Measurements from ENCODE around the gene SYNPO.
A peak's percentile ranks its signal among the peaks of the same experiment; 100 is the strongest.

SYNPO gene

GRCh38 chr5:150642567-150642927, 2.1 kb downstream of the SYNPO start:
- no peak for DNase-seq (ENCODE audit: low spot score)

DNA sequence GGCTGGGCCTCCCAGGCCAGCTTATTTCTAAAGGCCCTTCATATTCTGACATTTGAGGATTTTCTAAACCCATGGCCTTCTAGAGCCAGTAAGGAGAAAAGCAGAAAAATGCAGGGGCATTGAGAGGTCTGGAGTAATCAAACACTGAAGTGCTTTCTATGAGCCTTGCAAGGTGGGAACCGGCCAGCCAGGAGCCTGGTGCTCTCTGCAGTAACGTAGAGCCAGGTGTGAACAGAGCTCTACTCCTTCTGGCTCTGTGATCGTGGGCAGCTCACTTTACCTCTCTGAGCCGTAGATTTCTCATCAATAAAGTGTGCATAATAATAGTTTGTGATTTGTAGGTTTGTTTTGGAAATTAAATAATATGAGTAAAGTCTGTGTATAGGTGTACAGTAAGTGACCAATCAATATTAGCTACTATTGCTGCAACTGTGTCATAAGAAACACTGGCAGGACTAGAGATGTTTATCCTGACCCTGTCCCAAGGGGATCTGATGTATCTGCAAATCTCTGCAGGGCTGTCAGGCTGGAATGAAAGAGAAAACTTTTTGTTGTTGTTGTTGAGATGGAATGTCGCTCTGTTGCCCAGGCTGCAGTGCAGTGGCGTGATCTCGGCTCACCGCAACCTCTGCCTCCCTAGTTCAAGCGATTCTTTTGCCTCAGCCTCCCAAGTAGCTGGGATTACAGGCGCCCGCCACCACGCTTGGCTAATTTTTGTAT, 2.7 kb downstream of the SYNPO start:
- DNase-seq (ENCODE audit: low spot score) = no peak

- no peak for DNase-seq (ENCODE audit: low spot score)
These were observed 3.6 kb downstream of the SYNPO start for GRCh38 chr5:150644058-150644457.

DNA sequence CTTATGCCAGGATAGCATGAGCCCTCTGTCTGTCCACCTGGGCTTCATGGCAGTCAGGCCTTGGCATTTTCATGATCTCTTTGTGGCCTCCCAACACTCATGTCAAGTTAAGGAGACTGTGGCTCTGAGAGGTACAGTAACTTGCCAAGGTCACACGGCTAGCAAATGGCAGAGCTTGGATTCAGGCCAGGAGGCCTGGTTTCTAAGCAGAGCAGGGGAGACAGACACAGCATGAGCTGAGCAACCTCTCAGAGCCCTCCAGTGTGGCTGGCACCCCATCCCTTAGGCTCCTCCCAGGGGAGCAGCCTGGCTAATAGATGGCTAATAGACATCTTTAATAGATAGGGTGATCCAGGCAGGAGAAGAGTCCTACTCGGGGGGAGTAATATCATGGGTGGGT, 4.1 kb downstream of the SYNPO start:
- no peak for DNase-seq (ENCODE audit: low spot score)

DNA sequence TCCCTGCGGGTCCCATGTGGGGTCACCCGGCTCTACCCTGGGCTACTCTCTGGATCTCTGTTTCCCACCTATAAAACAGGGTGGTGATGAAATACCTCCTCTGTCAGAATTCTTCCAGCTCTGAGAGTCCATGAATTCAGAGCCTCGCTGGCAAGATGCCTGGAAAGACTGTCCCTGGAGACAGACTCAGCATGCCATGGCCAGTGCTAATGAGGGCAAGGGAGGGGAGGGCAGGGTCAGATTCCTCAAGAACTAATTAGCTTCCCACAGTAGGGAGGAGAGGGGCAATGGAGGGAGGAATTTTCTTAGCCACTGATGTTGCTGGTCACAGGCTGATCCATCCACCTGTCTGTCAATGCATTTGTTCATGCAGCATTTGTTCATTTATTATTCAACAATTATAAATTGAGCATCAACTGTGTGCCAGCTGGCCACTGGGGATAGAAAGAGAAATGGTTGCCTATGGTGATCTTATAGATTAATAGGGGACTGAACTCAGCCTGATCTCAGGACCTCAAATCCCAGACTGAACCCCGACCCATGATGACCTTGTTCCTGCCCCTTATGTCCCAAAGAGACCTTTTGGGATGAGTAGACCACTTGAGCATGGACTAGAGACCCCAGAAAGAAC, 4.7 kb downstream of the SYNPO start:
- no peak for DNase-seq (ENCODE audit: low spot score)

DNA sequence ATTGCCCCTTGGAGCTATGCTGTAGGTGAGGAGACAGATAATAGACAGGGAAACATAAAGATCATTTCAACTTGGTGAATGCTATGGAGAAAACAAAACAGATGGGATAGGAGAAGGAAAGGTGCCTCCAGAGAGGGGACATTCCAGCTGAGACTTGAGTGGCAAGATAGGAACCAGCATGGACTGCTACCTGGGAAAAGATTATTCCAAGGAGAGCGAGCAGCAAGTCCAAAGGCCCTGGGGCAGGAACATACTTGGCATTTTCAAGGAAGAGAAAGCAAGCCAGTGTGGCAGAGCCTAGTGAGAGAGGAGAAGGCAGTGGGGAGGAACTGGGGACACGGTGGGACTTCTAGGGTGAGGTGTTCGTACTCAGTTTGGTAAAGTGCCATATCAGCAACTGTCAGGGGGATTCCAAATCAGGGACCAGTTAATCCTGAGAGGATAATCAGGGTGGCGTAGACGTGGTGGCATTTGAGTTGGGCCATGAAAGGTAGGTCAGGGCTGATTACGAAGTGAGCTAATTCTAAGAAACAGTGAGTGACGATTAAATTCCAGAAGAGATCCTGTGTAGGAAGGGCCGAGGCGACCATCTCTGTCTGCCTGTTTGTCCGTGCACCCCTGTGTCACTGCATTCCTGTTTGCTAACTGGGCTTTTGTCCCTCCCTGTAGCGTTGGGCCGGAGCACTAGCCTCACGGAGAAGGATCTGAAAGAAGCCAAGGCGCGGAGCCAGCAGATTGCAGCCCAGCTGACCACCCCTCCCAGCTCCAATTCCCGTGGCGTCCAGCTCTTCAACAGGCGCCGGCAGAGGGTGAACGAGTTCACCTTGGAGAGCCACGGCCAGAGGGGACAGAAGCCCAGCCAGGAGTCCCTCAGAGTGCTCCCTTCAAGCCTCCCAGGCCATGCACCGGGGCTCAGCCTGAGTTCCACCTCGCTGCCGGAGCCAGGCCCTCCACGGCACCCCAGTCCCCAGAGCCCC, 7.1 kb downstream of the SYNPO start:
- DNase-seq (ENCODE audit: low spot score) = no peak

GRCh38 chr5:150648294-150649107, 8.0 kb downstream of the SYNPO start:
- DNase-seq (ENCODE audit: low spot score) = no peak

DNA sequence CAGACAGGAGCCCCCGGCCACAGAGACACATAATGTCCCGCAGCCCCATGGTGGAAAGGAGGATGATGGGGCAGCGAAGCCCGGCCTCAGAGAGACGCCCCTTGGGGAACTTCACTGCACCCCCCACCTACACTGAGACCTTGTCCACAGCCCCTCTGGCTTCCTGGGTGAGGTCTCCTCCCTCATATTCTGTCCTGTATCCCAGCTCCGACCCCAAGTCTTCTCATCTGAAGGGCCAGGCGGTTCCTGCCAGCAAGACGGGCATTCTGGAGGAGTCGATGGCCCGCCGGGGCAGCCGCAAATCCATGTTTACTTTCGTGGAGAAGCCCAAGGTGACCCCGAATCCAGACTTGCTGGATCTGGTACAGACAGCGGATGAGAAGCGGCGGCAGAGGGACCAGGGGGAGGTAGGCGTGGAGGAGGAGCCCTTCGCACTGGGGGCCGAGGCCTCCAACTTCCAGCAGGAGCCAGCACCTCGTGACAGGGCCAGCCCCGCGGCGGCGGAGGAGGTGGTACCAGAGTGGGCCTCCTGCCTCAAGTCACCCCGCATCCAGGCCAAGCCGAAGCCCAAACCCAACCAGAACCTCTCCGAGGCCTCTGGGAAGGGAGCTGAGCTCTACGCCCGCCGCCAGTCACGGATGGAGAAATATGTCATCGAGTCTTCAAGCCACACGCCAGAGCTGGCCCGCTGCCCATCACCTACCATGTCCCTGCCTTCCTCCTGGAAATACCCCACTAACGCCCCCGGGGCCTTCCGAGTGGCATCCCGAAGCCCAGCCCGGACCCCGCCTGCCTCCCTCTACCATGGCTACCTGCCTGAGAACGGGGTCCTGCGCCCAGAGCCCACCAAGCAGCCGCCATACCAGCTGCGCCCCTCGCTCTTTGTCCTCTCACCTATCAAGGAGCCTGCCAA, 8.9 kb downstream of the SYNPO start:
- no peak for DNase-seq (ENCODE audit: low spot score)

DNA sequence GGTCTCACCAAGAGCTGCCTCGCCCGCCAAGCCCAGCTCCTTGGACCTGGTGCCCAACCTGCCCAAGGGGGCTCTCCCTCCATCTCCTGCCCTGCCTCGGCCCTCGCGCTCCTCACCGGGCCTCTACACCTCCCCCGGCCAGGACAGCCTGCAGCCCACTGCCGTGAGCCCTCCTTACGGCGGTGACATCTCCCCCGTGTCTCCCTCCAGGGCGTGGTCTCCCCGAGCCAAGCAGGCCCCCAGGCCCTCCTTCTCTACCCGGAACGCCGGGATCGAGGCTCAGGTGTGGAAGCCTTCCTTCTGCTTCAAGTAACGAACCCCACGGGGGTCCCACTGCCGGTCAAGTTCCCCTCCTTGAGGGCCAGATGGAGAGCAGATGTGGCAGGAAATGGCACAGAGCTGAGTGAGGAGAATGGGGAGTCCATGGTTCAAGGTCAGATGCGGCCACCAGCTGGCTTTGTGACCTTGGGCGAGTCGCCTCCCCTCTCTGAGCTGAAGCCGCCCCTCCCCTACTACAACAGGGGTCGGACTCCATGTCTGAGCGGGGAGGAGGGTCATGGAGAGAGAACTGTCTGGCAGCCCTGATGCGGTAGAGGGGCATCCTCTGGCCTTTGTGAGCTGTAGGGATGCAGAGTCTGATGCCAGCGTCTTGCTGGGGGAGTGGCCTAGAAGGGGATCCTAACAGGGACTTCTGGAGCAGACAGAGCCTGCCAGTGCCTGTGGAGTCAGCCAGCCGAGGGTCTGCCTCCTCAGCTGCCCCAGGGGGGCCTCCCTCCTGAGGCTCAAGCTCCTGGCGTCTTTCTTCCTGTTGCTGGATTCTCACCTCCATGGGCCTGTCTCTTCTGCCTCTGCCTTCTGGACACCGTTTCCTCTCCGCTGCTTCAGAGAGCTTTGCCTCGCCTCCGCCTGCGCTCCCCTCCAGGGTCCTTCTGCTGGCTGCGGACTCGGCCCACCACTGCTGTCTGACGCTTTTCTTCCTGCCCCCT, 9.9 kb downstream of the SYNPO start:
- no peak for DNase-seq (ENCODE audit: low spot score)

DNA sequence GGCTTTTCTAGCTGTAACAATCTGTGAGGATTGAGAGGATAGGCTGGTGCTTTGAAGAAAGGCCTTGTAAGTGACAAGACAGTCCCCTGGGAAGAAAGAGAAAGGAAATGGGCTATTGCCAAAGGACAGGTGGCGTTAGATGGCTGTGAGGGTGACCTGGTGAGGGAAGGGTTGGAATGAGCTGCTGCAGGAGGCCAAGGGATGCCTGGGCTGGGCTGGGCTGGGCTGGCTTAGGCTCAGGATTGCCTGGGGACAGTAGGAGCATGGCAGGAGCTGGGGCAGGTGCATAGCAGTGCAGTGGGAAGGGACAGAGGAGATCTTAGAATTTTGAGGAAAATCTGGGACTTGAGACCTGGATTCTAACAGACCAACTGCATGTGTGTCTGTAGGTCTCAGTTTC, 10.9 kb downstream of the SYNPO start:
- no peak for DNase-seq (ENCODE audit: low spot score)

DNA sequence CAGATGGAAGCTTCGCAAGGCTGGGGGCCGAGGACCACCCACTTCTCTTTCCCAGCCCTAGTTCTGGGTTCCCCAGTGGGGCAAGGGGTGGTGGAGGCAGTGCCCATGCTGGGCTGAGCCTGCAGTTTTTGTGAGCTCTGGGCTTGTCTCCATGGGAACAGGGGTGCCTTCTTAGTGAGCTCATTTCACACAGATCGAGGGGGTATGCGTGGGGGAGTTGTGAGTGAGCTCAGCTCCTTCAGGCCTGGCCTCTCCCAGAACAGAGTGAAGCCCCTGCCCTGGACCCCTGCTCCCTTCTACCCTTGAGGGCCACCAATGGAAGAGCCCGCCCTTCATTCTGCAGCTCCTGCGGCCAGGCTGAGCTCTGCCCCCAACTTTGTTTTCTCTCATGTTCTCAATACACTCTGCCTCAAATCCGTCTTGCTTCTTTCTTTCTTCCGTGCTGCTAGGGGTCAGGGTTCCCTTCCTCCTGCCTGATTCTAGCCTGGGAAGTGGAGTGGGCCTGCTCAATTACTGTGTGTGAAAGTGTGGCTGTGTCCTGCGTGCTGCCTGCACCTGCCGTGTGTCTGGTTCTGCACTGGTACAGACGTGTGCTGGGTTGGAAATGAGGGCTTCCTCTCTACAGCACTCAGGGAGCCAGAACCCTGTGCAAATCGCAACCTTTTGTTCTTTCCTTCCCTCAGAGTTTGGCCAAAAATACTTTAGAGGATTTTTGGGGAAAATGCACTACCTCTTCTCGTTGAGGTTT, 11.6 kb downstream of the SYNPO start:
- DNase-seq (ENCODE audit: low spot score) = no peak

- DNase-seq (ENCODE audit: low spot score) = no peak
These were observed 12.8 kb downstream of the SYNPO start for GRCh38 chr5:150653145-150653761.

DNA sequence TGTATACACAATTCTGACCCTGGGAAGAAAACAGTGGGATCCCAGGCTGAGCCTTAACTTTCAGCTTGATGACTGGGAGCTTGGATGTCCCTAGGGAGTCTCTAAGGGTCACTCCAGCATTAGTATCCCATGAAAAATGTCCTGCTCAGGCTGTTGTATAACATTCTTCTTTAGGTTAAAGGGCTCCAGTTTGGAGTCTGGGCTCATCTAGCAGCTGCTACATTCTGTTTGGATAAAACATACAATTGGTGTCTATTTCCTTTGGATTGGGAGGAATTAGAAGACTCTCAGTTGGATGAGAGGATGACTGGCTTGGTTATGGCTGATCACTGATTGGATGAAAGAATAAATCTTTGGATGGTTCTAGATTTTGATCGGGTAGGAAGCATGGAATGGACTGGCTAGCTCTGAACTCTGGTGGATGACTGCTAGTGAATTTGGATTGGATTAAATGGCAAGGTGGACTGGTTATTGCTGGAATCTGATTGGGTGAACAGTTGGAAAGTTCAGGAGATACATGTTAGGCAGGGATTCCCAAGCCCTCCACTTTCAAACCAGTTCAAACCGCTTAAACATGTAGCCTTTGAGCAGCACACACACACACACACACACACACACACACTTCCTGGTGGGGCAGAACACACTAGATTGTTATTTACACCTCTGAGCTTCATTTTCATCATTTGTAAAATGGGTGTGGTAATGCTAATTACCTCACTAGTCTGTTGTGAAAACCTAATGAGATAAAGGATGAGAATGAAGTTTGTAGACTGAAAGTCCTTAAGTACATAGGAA, 13.5 kb downstream of the SYNPO start:
- no peak for DNase-seq (ENCODE audit: low spot score)

GRCh38 chr5:150655221-150655620, 14.8 kb downstream of the SYNPO start:
- peak; percentile 63 for DNase-seq (ENCODE audit: low spot score)

GRCh38 chr5:150656191-150657132, 16.0 kb downstream of the SYNPO start:
- DNase-seq (ENCODE audit: low spot score) = peak; percentile 91

DNA sequence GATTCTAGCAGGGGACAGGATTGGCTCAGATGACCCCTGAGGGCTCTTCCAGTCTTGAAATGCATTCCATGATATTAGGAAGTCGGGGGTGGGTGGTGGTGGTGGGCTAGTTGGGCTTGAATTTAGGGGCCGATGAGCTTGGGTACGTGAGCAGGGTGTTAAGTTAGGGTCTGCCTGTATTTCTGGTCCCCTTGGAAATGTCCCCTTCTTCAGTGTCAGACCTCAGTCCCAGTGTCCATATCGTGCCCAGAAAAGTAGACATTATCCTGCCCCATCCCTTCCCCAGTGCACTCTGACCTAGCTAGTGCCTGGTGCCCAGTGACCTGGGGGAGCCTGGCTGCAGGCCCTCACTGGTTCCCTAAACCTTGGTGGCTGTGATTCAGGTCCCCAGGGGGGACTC, 17.7 kb downstream of the SYNPO start:
- DNase-seq (ENCODE audit: low spot score) = no peak
